Nephron progenitor cell (in vitro differentiated cells): Measurements from ENCODE around the gene OR2A25.
"Not testable (repeated sequence)": the region's sequence is repeated elsewhere in the genome, so short reads cannot be mapped to it uniquely, and the experiment has no call there.

ENCODE experiments used
- DNase-seq: peaks from one replicate; pipeline ENCODE4 v3.0.0; 2021
- H3K27ac Mint-ChIP-seq: 2 replicates; pipeline ENCODE4 v1.8.0; 2021; ENCODE audit warnings: mild to moderate bottlenecking, moderate library complexity, mixed read lengths
- H3K27me3 Mint-ChIP-seq: 2 replicates; pipeline ENCODE4 v1.8.0; 2021; ENCODE audit warnings: mild to moderate bottlenecking, low read depth, mixed read lengths; ENCODE audit not compliant: poor library complexity
- H3K36me3 Mint-ChIP-seq: 2 replicates; pipeline ENCODE4 v1.8.0; 2021; ENCODE audit warnings: low read depth, mixed read lengths
- H3K4me1 Mint-ChIP-seq: 2 replicates; pipeline ENCODE4 v1.8.0; 2021; ENCODE audit warnings: mixed read lengths
- H3K4me3 Mint-ChIP-seq: 2 replicates; pipeline ENCODE4 v1.8.0; 2021; ENCODE audit warnings: mild to moderate bottlenecking, moderate library complexity, mixed read lengths
- H3K9me3 Mint-ChIP-seq: 2 replicates; pipeline ENCODE4 v1.8.0; 2021; ENCODE audit warnings: mild to moderate bottlenecking, moderate library complexity, mixed read lengths
- TF ChIP-seq, protein P1 (sequence below): fragments of 200-600 bp; sonication (generic); IDR thresholded peaks from 2 replicates; pipeline ENCODE4 v1.5.0; 2021; ENCODE audit warnings: antibody characterized with exemption

OR2A25 gene

DNA sequence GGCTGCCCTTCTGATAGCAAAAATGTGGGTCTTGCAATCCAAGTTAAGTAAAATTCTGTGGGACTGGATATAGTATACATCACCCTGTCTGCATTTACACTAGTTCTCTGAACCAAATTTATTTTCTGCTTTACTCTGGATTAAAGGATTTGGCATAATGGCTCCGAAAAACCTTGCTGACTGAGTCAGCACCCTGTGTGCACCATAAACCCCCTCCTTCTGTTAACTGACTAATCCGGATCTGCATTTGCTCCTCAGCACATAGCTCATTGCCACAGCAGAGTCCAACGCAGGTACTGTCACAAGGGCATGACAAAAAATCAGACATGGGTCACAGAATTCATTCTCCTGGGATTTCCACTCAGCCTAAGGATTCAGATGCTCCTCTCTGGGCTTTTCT lies 19.5 kb upstream of the OR2A25 start:
- no peaks in the 10 kb centered on the region for H3K9me3 Mint-ChIP-seq
- no peak for DNase-seq
- TF ChIP-seq, protein P1, sequence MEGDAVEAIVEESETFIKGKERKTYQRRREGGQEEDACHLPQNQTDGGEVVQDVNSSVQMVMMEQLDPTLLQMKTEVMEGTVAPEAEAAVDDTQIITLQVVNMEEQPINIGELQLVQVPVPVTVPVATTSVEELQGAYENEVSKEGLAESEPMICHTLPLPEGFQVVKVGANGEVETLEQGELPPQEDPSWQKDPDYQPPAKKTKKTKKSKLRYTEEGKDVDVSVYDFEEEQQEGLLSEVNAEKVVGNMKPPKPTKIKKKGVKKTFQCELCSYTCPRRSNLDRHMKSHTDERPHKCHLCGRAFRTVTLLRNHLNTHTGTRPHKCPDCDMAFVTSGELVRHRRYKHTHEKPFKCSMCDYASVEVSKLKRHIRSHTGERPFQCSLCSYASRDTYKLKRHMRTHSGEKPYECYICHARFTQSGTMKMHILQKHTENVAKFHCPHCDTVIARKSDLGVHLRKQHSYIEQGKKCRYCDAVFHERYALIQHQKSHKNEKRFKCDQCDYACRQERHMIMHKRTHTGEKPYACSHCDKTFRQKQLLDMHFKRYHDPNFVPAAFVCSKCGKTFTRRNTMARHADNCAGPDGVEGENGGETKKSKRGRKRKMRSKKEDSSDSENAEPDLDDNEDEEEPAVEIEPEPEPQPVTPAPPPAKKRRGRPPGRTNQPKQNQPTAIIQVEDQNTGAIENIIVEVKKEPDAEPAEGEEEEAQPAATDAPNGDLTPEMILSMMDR = no peak

DNA sequence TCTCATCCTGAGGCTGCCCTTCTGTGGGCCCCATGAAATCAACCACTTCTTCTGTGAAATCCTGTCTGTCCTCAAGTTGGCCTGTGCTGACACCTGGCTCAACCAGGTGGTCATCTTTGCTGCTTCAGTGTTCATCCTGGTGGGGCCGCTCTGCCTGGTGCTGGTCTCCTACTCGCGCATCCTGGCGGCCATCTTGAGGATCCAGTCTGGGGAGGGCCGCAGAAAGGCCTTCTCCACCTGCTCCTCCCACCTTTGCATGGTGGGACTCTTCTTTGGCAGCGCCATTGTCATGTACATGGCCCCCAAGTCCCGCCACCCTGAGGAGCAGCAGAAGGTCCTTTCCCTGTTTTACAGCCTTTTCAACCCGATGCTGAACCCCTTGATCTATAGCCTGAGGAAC lies 18.7 kb upstream of the OR2A25 start:
- H3K4me3 Mint-ChIP-seq, H3K9me3 Mint-ChIP-seq, DNase-seq, H3K36me3 Mint-ChIP-seq, H3K27me3 Mint-ChIP-seq, H3K27ac Mint-ChIP-seq: not testable (repeated sequence)
- H3K4me1 Mint-ChIP-seq = peaks cover 40% of the 10 kb centered on the region

More for the DNA sequence above, 19.5 kb upstream of the OR2A25 start:
- Mint-ChIP-seq H3K36me3 (no peaks in the 10 kb centered on the region), H3K27me3 (peaks cover 3% of the 10 kb centered on the region), H3K27ac (no peak overlapping the region), H3K4me1 (peaks cover 40% of the 10 kb centered on the region), H3K4me3 (no peak overlapping the region)

- peaks cover 3% of the 10 kb centered on the region for H3K27me3 Mint-ChIP-seq
- H3K4me1 Mint-ChIP-seq = no peaks in the 10 kb centered on the region
- peaks cover 7% of the 10 kb centered on the region for H3K9me3 Mint-ChIP-seq
- H3K4me3 Mint-ChIP-seq = no peak overlapping the region
- TF ChIP-seq, protein P1 = no peak
- H3K36me3 Mint-ChIP-seq = no peaks in the 10 kb centered on the region
- no peak overlapping the region for H3K27ac Mint-ChIP-seq
- no peak for DNase-seq
Measured at GRCh38 chr7:144057954-144058353, 11.7 kb upstream of the OR2A25 start.

GRCh38 chr7:144063710-144064109 lies 5.9 kb upstream of the OR2A25 start:
- no peaks in the 10 kb centered on the region for H3K4me1 Mint-ChIP-seq
- H3K36me3 Mint-ChIP-seq = no peaks in the 10 kb centered on the region
- H3K27me3 Mint-ChIP-seq = peaks cover 3% of the 10 kb centered on the region
- H3K9me3 Mint-ChIP-seq = peaks cover 15% of the 10 kb centered on the region
- H3K4me3 Mint-ChIP-seq = no peak overlapping the region
- no peak overlapping the region for H3K27ac Mint-ChIP-seq
- TF ChIP-seq, protein P1 = peak; percentile 28
- no peak for DNase-seq

- TF ChIP-seq, protein P1 = no peak
- H3K36me3 Mint-ChIP-seq = no peaks in the 10 kb centered on the region
- no peak for DNase-seq
- no peaks in the 10 kb centered on the region for H3K4me1 Mint-ChIP-seq
- no peak overlapping the region for H3K4me3 Mint-ChIP-seq
- peaks cover 7% of the 10 kb centered on the region for H3K9me3 Mint-ChIP-seq
- no peak overlapping the region for H3K27ac Mint-ChIP-seq
- H3K27me3 Mint-ChIP-seq = peaks cover 11% of the 10 kb centered on the region
Measured at GRCh38 chr7:144069953-144070352, 342 bp downstream of the OR2A25 start.

DNA sequence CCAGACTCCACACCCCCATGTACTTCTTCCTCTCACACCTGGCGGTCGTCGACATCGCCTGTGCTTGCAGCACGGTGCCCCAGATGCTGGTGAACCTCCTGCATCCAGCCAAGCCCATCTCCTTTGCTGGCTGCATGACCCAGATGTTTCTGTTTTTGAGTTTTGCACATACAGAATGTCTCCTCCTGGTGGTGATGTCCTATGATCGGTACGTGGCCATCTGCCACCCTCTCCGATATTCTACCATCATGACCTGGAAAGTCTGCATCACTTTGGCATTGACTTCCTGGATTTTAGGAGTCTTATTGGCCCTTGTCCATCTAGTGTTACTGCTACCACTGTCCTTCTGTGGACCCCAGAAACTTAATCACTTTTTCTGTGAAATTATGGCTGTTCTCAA lies 4.8 kb downstream of the OR2A25 start:
- Mint-ChIP-seq H3K27me3 (peaks cover 9% of the 10 kb centered on the region), H3K27ac (no peak overlapping the region), H3K4me3 (no peak overlapping the region), H3K9me3 (no peaks in the 10 kb centered on the region), H3K36me3 (no peaks in the 10 kb centered on the region), H3K4me1 (no peaks in the 10 kb centered on the region)
- TF ChIP-seq, protein P1 = no peak
- DNase-seq = no peak
